IPS DF 19.7 (cell line): ENCODE data around the gene BACH2.
"Not testable (repeated sequence)": the region's sequence is repeated elsewhere in the genome, so short reads cannot be mapped to it uniquely, and the experiment has no call there.

Experiments
- DNase-seq: peaks from one replicate; pipeline ENCODE4 v3.0.0-alpha.2; 2013; ENCODE audit warnings: low read depth, low spot score

The BACH2 gene

DNA sequence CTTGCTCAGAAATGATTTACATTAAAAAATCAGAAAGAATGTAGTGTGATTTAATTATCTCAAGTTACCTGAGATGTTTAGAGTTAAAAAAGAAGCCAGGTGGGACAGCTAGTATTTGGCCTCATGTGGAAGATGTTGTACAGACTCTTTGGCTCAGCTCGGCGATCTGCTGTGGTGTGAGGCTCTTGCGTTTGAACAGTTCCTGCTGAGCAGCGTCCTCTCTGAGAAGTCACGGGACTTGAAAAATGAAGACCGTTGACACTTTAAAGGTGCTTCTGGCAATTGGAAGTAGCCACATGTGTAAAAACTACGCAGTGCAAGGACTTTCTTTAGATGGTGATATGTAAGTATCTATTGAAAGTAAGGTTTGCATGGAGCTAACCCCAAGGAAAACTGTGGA, 169.0 kb downstream of the BACH2 start:
- no peak for DNase-seq

DNA sequence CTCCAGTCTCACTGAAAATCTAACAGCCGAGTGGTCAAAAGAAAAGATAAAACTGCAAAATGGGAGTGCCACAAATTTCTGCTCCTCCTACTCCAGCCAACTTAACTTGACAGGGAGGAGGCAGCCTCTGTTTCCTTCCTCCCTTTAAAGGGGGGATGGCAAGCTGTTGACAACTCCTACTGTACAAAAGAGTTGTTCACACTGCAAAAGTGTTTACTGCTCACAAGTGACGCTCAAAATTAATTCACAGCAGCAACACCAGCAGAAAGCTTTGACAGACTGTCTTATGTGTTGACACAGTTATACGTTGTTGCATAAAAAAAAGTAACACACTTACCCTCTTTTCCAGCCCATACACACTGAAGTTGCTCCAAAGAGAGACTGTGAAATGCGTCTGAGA, 169.8 kb downstream of the BACH2 start:
- no peak for DNase-seq

DNA sequence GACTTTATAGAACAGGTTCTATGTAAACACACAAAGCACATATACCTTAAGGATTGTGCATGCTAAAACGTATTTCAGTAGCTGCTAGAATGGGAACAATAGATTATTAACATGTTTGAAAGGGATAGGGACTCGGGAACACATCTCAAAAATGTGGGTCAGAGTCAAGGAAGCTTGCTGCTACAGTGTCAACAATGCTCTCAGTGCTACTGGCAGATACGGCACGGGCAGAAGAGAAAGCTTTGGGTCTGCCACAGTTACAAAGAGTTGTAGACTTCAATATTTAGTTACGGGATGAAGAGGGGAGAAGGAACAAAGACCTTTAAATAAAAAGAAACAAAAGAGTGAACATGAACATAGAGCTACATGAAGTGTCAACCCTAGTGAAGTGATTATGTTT, 170.5 kb downstream of the BACH2 start:
- DNase-seq, result no peak

DNA sequence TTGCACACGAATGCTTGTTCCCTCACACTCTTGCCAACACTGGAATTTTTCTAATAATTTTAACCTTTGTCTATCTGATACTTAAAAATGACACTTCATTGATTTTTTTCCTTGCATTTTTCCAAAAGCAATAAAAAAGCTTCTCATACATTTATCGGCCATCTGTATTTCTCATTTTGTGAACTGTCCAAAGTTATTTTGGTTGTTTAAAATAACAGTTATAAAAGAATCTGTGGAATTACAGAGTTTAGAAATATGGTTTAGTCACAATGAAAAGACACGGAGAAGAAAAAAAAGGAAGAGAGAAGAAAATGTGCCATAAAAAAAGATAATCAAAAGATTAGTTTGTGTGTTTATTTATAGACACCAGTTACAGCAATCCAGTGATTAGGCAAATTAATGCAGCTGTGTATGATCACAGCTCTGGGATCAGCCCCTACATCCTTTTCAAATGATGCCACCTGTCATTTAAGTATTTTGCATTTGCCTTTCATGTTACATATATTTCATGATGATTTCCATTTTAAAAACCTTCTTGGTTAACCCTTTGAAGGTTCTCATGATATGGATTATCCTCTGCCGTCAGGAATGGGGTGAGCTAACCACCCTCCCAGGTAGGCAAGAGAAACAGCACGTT, 171.7 kb downstream of the BACH2 start:
- DNase-seq, result no peak

GRCh38 chr6:90123831-90124230, 172.8 kb downstream of the BACH2 start:
- no peak for DNase-seq

DNA sequence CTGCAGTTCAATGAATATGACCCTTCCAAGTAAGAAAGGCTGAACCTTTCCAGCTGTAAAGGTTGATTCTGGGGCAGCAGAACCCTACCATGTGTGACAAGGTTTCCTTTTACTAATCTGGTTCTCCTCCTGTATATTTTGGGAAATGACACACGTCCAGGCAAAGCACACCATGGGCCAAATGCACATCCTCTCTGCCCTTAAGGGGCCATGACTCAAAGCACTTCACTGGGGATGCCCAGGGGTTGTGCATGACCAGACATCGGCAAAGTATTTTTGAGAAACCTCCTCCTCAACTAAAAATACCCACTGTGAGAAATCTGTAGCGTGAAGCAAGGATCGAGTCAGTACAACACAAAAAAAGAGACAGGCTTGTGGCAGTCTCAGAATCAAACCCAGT, 174.7 kb downstream of the BACH2 start:
- no peak for DNase-seq

DNA sequence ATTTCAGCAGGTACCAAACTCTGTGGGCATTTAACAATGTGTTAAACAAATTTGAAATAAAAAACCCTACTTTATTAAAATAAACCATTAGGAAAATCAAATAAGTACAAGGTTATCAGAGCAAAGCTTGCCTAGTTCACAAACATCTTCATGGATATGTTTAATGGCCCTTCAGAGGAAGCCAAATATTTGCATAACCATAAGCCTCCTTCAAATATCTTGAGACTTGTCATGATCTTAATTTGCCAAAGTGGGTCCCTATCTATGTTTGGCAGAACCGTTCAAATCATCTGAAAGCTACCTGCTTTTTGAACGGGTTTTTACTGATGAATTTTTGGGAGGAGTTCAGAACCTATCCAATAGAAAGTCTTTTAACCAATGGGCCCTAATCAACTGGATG, 176.3 kb downstream of the BACH2 start:
- no peak for DNase-seq

GRCh38 chr6:90119618-90120017, 177.0 kb downstream of the BACH2 start:
- no peak for DNase-seq

- DNase-seq, result no peak
Observed at GRCh38 chr6:90118581-90118980, 178.1 kb downstream of the BACH2 start.

GRCh38 chr6:90118069-90118468, 178.6 kb downstream of the BACH2 start:
- no peak for DNase-seq

DNA sequence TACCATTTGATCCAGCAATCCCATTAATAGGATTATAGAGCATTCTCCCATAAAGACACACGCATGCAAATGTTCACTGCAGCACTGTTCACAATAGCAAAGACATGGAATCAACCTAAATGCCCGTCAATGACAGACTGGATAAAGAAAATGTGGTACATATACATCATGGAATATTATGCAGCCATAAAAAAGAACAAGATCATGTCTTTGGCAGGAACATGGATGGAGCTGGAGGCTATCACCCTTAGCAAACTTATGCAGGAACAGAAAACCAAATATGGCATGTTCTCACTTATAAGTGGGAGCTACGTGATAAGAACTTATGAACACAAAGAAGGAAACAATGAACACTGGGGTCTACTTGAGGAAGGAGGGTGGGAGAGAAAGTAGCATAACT, 180.5 kb downstream of the BACH2 start:
- DNase-seq, result not testable (repeated sequence)

GRCh38 chr6:90113389-90113788, 183.3 kb downstream of the BACH2 start:
- no peak for DNase-seq

DNA sequence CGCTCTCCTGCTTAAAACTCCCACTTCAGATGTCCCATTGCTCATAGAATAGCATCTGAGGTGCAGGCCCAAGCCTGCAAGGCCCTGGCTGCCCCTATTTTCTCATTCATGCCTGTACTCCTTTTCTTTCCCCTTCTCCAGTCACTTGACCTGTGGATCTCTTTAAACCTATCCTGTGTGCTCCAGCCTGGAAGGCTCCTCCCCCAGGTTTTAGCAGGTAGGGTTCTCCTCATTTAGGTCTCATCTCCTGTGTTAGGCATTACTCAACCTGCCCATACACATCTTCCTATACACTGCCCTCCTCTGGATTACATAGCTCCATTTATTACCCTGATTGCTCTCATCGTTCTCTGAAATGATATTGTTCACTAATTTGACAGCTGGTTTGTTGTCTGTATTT, 185.3 kb downstream of the BACH2 start:
- no peak for DNase-seq

- no peak for DNase-seq
Observed at GRCh38 chr6:90110971-90111370, 185.7 kb downstream of the BACH2 start.

DNA sequence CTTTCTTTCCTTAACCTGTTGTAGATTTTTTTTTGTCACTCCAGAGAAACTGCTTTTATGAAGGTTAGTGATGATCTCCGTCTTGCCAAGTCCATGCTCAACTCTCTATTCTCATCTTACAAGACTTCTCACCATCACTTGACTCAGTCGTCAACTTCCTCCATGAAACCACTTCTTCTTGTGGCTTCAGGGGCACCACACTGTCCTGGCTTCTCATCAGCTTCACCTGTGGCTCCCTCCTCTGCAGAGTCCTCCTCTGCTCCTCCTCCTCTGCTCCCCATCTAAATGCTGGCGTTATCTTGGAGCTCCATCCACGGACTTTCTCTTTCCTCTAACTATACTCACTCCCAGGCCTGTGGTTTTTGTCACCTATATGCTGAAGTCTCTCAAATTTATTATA, 187.5 kb downstream of the BACH2 start:
- no peak for DNase-seq

DNA sequence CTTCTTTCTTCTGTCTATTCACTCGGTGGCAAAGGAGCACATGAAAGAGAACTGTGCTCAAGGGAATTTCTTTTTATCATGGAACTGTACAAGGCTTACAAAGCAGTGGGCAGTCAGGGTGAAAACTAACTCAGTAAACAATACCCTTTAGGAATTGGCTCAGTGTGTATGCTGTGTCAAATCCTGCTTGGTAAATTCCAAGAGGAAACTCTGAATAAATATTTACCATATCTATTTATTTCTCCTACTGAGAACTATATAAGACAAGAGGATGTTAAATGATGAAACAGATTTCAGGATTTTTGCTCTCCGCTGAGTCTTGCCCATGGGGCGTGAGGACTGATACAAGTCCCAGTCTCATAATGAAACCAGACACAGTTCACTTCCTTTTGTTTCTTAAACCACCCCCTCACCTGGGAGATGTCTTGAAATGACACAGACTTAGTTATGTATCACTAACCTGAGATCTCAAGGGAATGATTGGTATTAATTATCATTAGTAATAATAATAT, 188.8 kb downstream of the BACH2 start:
- DNase-seq, result no peak

GRCh38 chr6:90107371-90107770, 189.3 kb downstream of the BACH2 start:
- no peak for DNase-seq

DNA sequence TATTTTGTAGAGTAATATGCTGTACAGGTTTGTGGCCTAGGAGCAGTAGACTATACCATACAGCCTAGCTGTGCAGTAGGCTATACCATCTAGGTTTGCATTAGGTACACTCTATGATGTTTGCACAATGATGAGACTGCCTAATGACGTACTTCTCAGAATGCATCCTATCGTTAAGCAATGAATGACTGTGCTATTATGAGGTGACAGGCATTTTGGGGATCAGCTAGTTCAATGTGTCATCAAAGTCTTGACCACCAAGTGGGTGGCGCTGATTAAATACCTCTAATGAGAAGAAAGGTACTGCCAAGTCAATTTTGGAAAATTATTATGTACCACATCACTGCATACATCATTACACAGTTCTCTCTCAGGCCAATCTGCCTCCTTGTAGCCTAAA, 190.2 kb downstream of the BACH2 start:
- no peak for DNase-seq

- DNase-seq, result no peak
Observed at GRCh38 chr6:90105506-90106170, 191.0 kb downstream of the BACH2 start.

DNA sequence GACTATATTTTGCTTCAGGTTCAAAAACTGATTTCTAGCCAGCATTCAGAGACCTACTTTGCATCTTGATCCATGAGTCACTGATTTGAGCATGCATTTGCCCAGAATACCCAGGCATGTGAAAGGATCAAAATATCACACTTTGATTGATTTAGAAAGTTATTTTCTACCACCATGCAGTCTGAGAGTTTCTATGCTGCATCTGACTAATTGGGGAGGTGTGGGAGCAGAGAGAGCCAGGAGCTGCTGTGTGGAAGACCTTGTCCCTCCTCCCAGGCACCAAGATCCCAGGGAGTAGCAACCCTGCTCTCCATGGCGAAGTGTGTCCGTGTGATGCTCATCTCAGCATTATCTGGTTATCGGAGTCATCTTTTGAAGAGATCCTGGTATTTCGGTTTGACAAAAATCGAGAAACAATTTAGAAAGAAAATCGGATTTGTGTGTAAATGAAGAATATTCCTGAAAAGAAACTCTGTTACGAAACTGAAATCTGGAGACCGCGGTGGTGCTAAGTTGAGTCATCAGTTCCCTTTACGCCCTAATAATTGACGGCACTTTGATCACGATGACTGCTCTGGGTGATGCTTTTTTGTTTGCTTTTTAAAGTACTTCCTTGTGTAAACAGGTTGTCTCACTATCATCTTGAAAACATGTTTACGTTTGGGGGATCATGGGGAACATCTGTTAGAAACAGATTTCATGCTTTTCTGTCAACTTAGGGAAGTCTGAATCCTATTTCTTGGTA, 193.4 kb downstream of the BACH2 start:
- DNase-seq, result no peak

DNA sequence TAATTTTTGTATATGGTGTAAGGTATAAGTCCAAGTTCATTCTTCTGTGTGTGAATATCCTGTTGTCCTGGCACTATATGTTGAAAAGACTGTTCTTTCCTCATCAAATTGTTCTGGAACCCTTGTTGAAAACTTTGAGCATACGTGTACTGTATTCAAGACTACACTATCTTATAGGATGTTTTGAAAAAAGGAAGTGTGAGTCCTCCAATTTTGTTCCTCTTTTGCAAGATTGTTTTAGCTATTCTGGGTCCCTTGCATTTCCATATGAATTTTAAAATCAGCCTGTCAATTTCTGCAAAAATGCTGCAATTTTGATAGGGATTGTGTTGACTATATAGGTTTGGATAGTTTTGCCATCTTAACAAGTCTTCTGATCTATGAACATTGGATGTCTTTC, 195.2 kb downstream of the BACH2 start:
- no peak for DNase-seq

DNA sequence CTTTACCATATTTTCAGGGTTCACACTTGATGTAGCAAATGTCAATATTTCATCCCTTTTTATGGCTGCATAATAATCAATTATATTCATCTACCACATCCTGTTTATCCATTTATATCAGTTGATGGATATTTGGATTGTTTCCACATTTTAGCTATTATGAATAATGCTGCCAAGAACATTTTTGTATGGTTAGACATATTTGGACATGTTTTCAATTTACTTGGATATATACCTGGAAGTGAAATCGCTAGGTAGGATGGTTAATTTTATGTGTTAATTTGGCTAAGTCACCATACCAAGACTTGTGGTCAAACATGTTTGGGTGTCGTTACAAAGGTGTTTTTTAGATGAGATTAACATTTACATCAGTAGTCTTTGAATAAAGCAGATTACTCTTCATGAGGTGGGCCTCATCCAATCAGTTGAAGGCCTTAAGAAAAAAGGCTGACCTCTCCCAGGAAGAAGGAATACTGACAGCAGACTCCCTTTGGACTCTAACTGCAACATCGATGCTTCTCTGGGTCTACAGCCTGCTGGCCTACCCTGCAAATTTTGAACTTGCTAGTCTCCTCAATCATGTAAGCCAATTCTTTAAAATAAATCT, 196.5 kb downstream of the BACH2 start:
- no peak for DNase-seq
